Mucosa of descending colon (tissue), 3 donors: ENCODE measurements around the gene AQP6. TPM values are rescaled to one million over a fixed set of nuclear protein-coding genes. Genes with fewer than 3 reads are reported as not detected.

Source experiments
- ATAC-seq: fragments of 200-7000 bp; cut with Tn5 transposase; one replicate; pipeline ENCODE4 v1.9.1; 2020; ENCODE audit warnings: mild to moderate bottlenecking, moderate library complexity
- DNase-seq, 3 donors: peaks; one replicate each; pipeline ENCODE4 v3.0.0-alpha.2; 2020
- H3K36me3 ChIP-seq: fragments of 200-600 bp; one replicate; pipeline ENCODE4 v1.8.0; 2021; ENCODE audit warnings: low read depth, mild to moderate bottlenecking
- H3K4me1 ChIP-seq: fragments of 200-600 bp; one replicate; pipeline ENCODE4 v1.8.0; 2021; ENCODE audit warnings: low read depth, mild to moderate bottlenecking
- H3K4me3 ChIP-seq: fragments of 200-600 bp; one replicate; pipeline ENCODE4 v1.8.0; 2021; ENCODE audit warnings: mild to moderate bottlenecking
- H3K9me3 ChIP-seq: fragments of 200-600 bp; one replicate; pipeline ENCODE4 v1.8.0; 2021; ENCODE audit warnings: mild to moderate bottlenecking
- CTCF ChIP-seq: fragments of 200-600 bp; IDR thresholded peaks from one replicate; pipeline ENCODE4 v1.8.0; 2022; ENCODE audit warnings: antibody characterized with exemption, mild to moderate bottlenecking
- intact Hi-C, 2 donors: fragments of 100-400 bp; cut with DNase I in 1 of 2; cut with micrococcal nuclease in 1 of 2; formaldehyde crosslinking; loops; one replicate each; pipeline versions ENCODE4 v1.11.0 to v1.11.1; 2022; cut with DNase I, micrococcal nuclease
- total RNA-seq, 3 donors: library from RNA; stranded (reverse); fragmentation: NEBNext Ultra II Directional in 2 of 3; extraction: Animal tissue kit (Norgen Biotek cat#: 25700) in 2 of 3; gene quantifications; one replicate each; pipeline versions ENCODE4 v1.2.1 to v1.2.4, GENCODE V29; 2021 to 2023
- donor health status: DM: no; HTN: no; CAD: no; lungs with moderate emphysema.
- donor health status: DM: no; HTN: no; CAD: no.
- donor health status: DM: no; HTN: yes; CAD: no.

The AQP6 gene
- total RNA-seq, 3 donors from 2014 or later: 0.54 TPM; not detected in 2

GRCh38 chr12:49954863-49955830, 17.6 kb upstream of the AQP6 start:
- Histone ChIP-seq H3K4me1 (no peaks in the 10 kb centered on the region), H3K36me3 (no peaks in the 10 kb centered on the region), H3K9me3 (no peaks in the 10 kb centered on the region), H3K4me3 (no peak overlapping the region)
- intact Hi-C loops: no loop called here
- TF ChIP-seq CTCF: no peak
- DNase-seq: no peak
- ATAC-seq: no peak

- H3K4me1 ChIP-seq: no peaks in the 10 kb centered on the region
Measured at GRCh38 chr12:49955899-49956662, 16.7 kb upstream of the AQP6 start.

GRCh38 chr12:49956663-49957569, 15.8 kb upstream of the AQP6 start:
- no peak for TF ChIP-seq CTCF
- no peaks in the 10 kb centered on the region for H3K36me3 ChIP-seq
- no peak for DNase-seq
- no peak for ATAC-seq
- H3K4me1 ChIP-seq: no peaks in the 10 kb centered on the region
- H3K9me3 ChIP-seq: no peaks in the 10 kb centered on the region
- H3K4me3 ChIP-seq: no peak overlapping the region
- intact Hi-C loops: no loop called here

More at GRCh38 chr12:49955899-49956662, 16.7 kb upstream of the AQP6 start:
- Histone ChIP-seq H3K9me3 (no peaks in the 10 kb centered on the region), H3K36me3 (no peaks in the 10 kb centered on the region), H3K4me3 (no peak overlapping the region)
- no peak for DNase-seq
- no peak for TF ChIP-seq CTCF
- intact Hi-C loops: no loop called here
- no peak for ATAC-seq

GRCh38 chr12:49957570-49957967, 15.2 kb upstream of the AQP6 start:
- Histone ChIP-seq H3K9me3 (no peaks in the 10 kb centered on the region), H3K36me3 (no peaks in the 10 kb centered on the region), H3K4me1 (no peaks in the 10 kb centered on the region), H3K4me3 (no peak overlapping the region)
- TF ChIP-seq CTCF: no peak
- intact Hi-C loops: no loop called here
- no peak for ATAC-seq
- no peak for DNase-seq
